ENCODE data around the gene TSPAN3. TPM values are rescaled to one million over a fixed set of nuclear protein-coding genes. Genes with fewer than 3 reads are reported as not detected.
A peak's percentile ranks its signal among the peaks of the same experiment; 100 is the strongest.

The TSPAN3 gene
- total RNA-seq, 4 donors from 2014 or later: 34.0 to 115 (median 93.0) TPM

GRCh38 chr15:77063249-77063648 is 7.7 kb downstream of the TSPAN3 start:
- Histone ChIP-seq H3K4me3 (no peak overlapping the region), H3K27me3 (no peaks in the 10 kb centered on the region), H3K4me1 (peaks cover 51% of the 10 kb centered on the region), H3K27ac (no peak overlapping the region), H3K36me3 (no peaks in the 10 kb centered on the region), H3K9me3 (no peaks in the 10 kb centered on the region)
- no peak for DNase-seq (ENCODE audit: low spot score in 2 of 2)
- TF ChIP-seq CTCF (IDR thresholded peaks at IDR 0.05): no peak
- no peak for TF ChIP-seq POLR2A (IDR thresholded peaks at IDR 0.05)
- no peak for TF ChIP-seq POLR2AphosphoS5 (IDR thresholded peaks at IDR 0.05)
- TF ChIP-seq EP300 (IDR thresholded peaks at IDR 0.05): no peak

- Histone ChIP-seq H3K4me3 (no peak overlapping the region), H3K4me1 (peaks cover 42% of the 10 kb centered on the region), H3K27ac (peak overlapping the region; percentile 7), H3K36me3 (no peaks in the 10 kb centered on the region), H3K27me3 (no peaks in the 10 kb centered on the region), H3K9me3 (no peaks in the 10 kb centered on the region)
- DNase-seq (ENCODE audit: low spot score in 2 of 2): no peak
- TF ChIP-seq POLR2AphosphoS5 (IDR thresholded peaks at IDR 0.05) (no peak), EP300 (IDR thresholded peaks at IDR 0.05) (no peak), POLR2A (IDR thresholded peaks at IDR 0.05) (no peak), CTCF (IDR thresholded peaks at IDR 0.05) (no peak)
These were observed 10.4 kb downstream of the TSPAN3 start for GRCh38 chr15:77060546-77060945.

GRCh38 chr15:77059786-77060361 is 11.0 kb downstream of the TSPAN3 start:
- TF ChIP-seq POLR2AphosphoS5 (IDR thresholded peaks at IDR 0.05): no peak
- TF ChIP-seq EP300 (IDR thresholded peaks at IDR 0.05): no peak
- TF ChIP-seq CTCF (IDR thresholded peaks at IDR 0.05): no peak
- no peak for TF ChIP-seq POLR2A (IDR thresholded peaks at IDR 0.05)
- Histone ChIP-seq H3K36me3 (no peaks in the 10 kb centered on the region), H3K27ac (no peak overlapping the region), H3K9me3 (no peaks in the 10 kb centered on the region), H3K4me3 (no peak overlapping the region), H3K27me3 (no peaks in the 10 kb centered on the region), H3K4me1 (peaks cover 42% of the 10 kb centered on the region)
- WGBS: 25% methylated on average over 2 of the region's 2 CpGs
- DNase-seq (ENCODE audit: low spot score in 2 of 2): no peak

- no peak overlapping the region for H3K4me3 ChIP-seq
- H3K36me3 ChIP-seq: peaks cover 3% of the 10 kb centered on the region
- no peaks in the 10 kb centered on the region for H3K9me3 ChIP-seq
- TF ChIP-seq CTCF (IDR thresholded peaks at IDR 0.05) (no peak), EP300 (IDR thresholded peaks at IDR 0.05) (no peak), POLR2AphosphoS5 (IDR thresholded peaks at IDR 0.05) (no peak), POLR2A (IDR thresholded peaks at IDR 0.05) (no peak)
- H3K27ac ChIP-seq: no peak overlapping the region
- no peaks in the 10 kb centered on the region for H3K27me3 ChIP-seq
- peaks cover 37% of the 10 kb centered on the region for H3K4me1 ChIP-seq
- DNase-seq (ENCODE audit: low spot score in 2 of 2): no peak
- WGBS: 97% methylated on average over 4 of the region's 4 CpGs
These were observed 12.4 kb downstream of the TSPAN3 start for GRCh38 chr15:77058468-77058867.

GRCh38 chr15:77057685-77058084 is 13.2 kb downstream of the TSPAN3 start:
- Histone ChIP-seq H3K27ac (no peak overlapping the region), H3K9me3 (no peaks in the 10 kb centered on the region), H3K4me3 (no peak overlapping the region), H3K4me1 (peaks cover 40% of the 10 kb centered on the region), H3K36me3 (peaks cover 4% of the 10 kb centered on the region), H3K27me3 (no peaks in the 10 kb centered on the region)
- no peak for DNase-seq (ENCODE audit: low spot score in 2 of 2)
- WGBS: 84% methylated on average over 4 of the region's 4 CpGs
- TF ChIP-seq EP300 (IDR thresholded peaks at IDR 0.05): no peak
- no peak for TF ChIP-seq POLR2A (IDR thresholded peaks at IDR 0.05)
- TF ChIP-seq CTCF (IDR thresholded peaks at IDR 0.05): no peak
- no peak for TF ChIP-seq POLR2AphosphoS5 (IDR thresholded peaks at IDR 0.05)
